Skeletal muscle tissue (tissue), 4 donors: ENCODE results near the gene OOSP4A. TPM values are rescaled to one million over a fixed set of nuclear protein-coding genes. Genes with fewer than 3 reads are reported as not detected.

Experiments
- H3K27ac ChIP-seq: one replicate; pipeline ENCODE4 v1.7.0; 2013; ENCODE audit warnings: mild to moderate bottlenecking, low read depth, low read length, inconsistent platforms
- H3K27me3 ChIP-seq, 3 donors: one replicate each; pipeline ENCODE4 v1.7.0; 2013; ENCODE audit warnings: low read length in 3 of 3; ENCODE audit not compliant: control insufficient read depth in 3 of 3, insufficient read depth in 3 of 3
- H3K36me3 ChIP-seq, 3 donors: one replicate each; pipeline ENCODE4 v1.7.0; 2013; ENCODE audit warnings: low read length in 3 of 3; ENCODE audit not compliant: control insufficient read depth in 3 of 3, insufficient read depth in 3 of 3
- H3K4me1 ChIP-seq, 3 donors: one replicate each; pipeline ENCODE4 v1.7.0; 2013; ENCODE audit warnings: low read length in 3 of 3, mild to moderate bottlenecking in 3 of 3; ENCODE audit not compliant: control insufficient read depth in 3 of 3, insufficient read depth in 3 of 3
- H3K4me3 ChIP-seq, 3 donors: one replicate each; pipeline ENCODE4 v1.7.0; 2013; ENCODE audit warnings: low read length in 3 of 3
- H3K9ac ChIP-seq, 3 donors: one replicate each; pipeline ENCODE4 v1.7.0; 2013; ENCODE audit warnings: low read length in 3 of 3, mild to moderate bottlenecking in 3 of 3, moderate library complexity in 2 of 3, low read depth in 1 of 3
- H3K9me3 ChIP-seq, 3 donors: one replicate each; pipeline ENCODE4 v1.7.0; 2013; ENCODE audit warnings: low read length in 3 of 3; ENCODE audit not compliant: control insufficient read depth in 3 of 3
- total RNA-seq: library from RNA; depleted of rRNA; stranded (reverse); fragments of >200 nt; gene quantifications from one replicate; pipeline ENCODE4 v1.2.3, GENCODE V29; 2014
- donor health status: Osteomylitis.

OOSP4A gene
- total RNA-seq, 1 donor from 2014 or later: not detected

GRCh38 chr11:59944720-59945119 lies 19.1 kb upstream of the OOSP4A start:
- H3K9me3 ChIP-seq: no peaks in the 10 kb centered on the region
- H3K4me3 ChIP-seq: no peak overlapping the region
- H3K36me3 ChIP-seq: no peaks in the 10 kb centered on the region

GRCh38 chr11:59953463-59954218 lies 10.2 kb upstream of the OOSP4A start:
- Histone ChIP-seq H3K27me3 (no peaks in the 10 kb centered on the region), H3K9ac (no peak overlapping the region), H3K4me1 (no peaks in the 10 kb centered on the region), H3K4me3 (no peak overlapping the region), H3K9me3 (no peaks in the 10 kb centered on the region), H3K36me3 (no peaks in the 10 kb centered on the region), H3K27ac (no peak overlapping the region)

More at GRCh38 chr11:59944720-59945119, 19.1 kb upstream of the OOSP4A start:
- Histone ChIP-seq H3K9ac (no peak overlapping the region), H3K4me1 (no peaks in the 10 kb centered on the region), H3K27ac (no peak overlapping the region), H3K27me3 (no peaks in the 10 kb centered on the region)

- H3K9me3 ChIP-seq: no peaks in the 10 kb centered on the region
- H3K9ac ChIP-seq: no peak overlapping the region
- H3K27me3 ChIP-seq: no peaks in the 10 kb centered on the region
- H3K27ac ChIP-seq: no peak overlapping the region
- H3K4me1 ChIP-seq: no peaks in the 10 kb centered on the region
- H3K36me3 ChIP-seq: no peaks in the 10 kb centered on the region
- no peak overlapping the region for H3K4me3 ChIP-seq
Observed at GRCh38 chr11:59954219-59954847, 9.5 kb upstream of the OOSP4A start.

GRCh38 chr11:59957094-59957493 lies 6.7 kb upstream of the OOSP4A start:
- H3K9me3 ChIP-seq: no peaks in the 10 kb centered on the region
- no peak overlapping the region for H3K4me3 ChIP-seq
- H3K9ac ChIP-seq: no peak overlapping the region

GRCh38 chr11:59960502-59961381 lies 3.1 kb upstream of the OOSP4A start:
- no peak overlapping the region for H3K9ac ChIP-seq
- H3K9me3 ChIP-seq: no peaks in the 10 kb centered on the region
- no peaks in the 10 kb centered on the region for H3K4me1 ChIP-seq
- H3K36me3 ChIP-seq: no peaks in the 10 kb centered on the region
- H3K27me3 ChIP-seq: no peaks in the 10 kb centered on the region
- no peak overlapping the region for H3K27ac ChIP-seq
- H3K4me3 ChIP-seq: no peak overlapping the region

More at GRCh38 chr11:59957094-59957493, 6.7 kb upstream of the OOSP4A start:
- no peaks in the 10 kb centered on the region for H3K36me3 ChIP-seq
- no peak overlapping the region for H3K27ac ChIP-seq
- H3K27me3 ChIP-seq: no peaks in the 10 kb centered on the region
- no peaks in the 10 kb centered on the region for H3K4me1 ChIP-seq

GRCh38 chr11:59962107-59962482 lies 1.7 kb upstream of the OOSP4A start:
- Histone ChIP-seq H3K9ac (no peak overlapping the region), H3K9me3 (no peaks in the 10 kb centered on the region), H3K27ac (no peak overlapping the region), H3K4me3 (no peak overlapping the region), H3K36me3 (no peaks in the 10 kb centered on the region), H3K4me1 (no peaks in the 10 kb centered on the region), H3K27me3 (no peaks in the 10 kb centered on the region)

- H3K9me3 ChIP-seq: no peaks in the 10 kb centered on the region
- H3K27me3 ChIP-seq: no peaks in the 10 kb centered on the region
- H3K4me3 ChIP-seq: no peak overlapping the region
- no peak overlapping the region for H3K9ac ChIP-seq
- no peaks in the 10 kb centered on the region for H3K36me3 ChIP-seq
- no peaks in the 10 kb centered on the region for H3K4me1 ChIP-seq
- H3K27ac ChIP-seq: no peak overlapping the region
Observed at GRCh38 chr11:59965424-59965823, 1.6 kb downstream of the OOSP4A start.

- no peaks in the 10 kb centered on the region for H3K27me3 ChIP-seq
- no peak overlapping the region for H3K27ac ChIP-seq
- H3K4me3 ChIP-seq: no peak overlapping the region
- H3K9ac ChIP-seq: no peak overlapping the region
- H3K4me1 ChIP-seq: no peaks in the 10 kb centered on the region
- H3K36me3 ChIP-seq: no peaks in the 10 kb centered on the region
- no peaks in the 10 kb centered on the region for H3K9me3 ChIP-seq
Observed at GRCh38 chr11:59966201-59966600, 2.4 kb downstream of the OOSP4A start.

GRCh38 chr11:59967677-59968394 lies 4.0 kb downstream of the OOSP4A start:
- no peak overlapping the region for H3K9ac ChIP-seq
- no peak overlapping the region for H3K4me3 ChIP-seq

More at GRCh38 chr11:59967677-59968394, 4.0 kb downstream of the OOSP4A start:
- Histone ChIP-seq H3K27ac (no peak overlapping the region), H3K36me3 (no peaks in the 10 kb centered on the region), H3K9me3 (no peaks in the 10 kb centered on the region), H3K4me1 (no peaks in the 10 kb centered on the region), H3K27me3 (no peaks in the 10 kb centered on the region)
